K562 (cell line): Measurements from ENCODE around the gene EIF3I. TPM values are rescaled to one million over a fixed set of nuclear protein-coding genes. Genes with fewer than 3 reads are reported as not detected.
A peak's percentile ranks its signal among the peaks of the same experiment; 100 is the strongest.

ENCODE experiments used
- CREBBP ChIP-seq: IDR thresholded peaks from one replicate; pipeline ENCODE4 v1.6.1; 2012; ENCODE audit warnings: low read depth, mild to moderate bottlenecking, control low read depth, inconsistent platforms, low read length
- HCFC1 ChIP-seq: IDR thresholded peaks from 2 replicates; pipeline ENCODE4 v1.6.1; 2012; ENCODE audit warnings: low read depth, low read length, improper control_type of control experiment
- ID3 ChIP-seq, 2 experiments: fragments of 250-450 bp in 1 of 2; fragments of 450-650 bp in 1 of 2; sonication (Bioruptor Pico) in 1 of 2; IDR thresholded peaks; 2 replicates each; pipeline versions ENCODE4 v1.6.1 to v1.8.0; 2016 to 2021; ENCODE audit warnings: mild to moderate bottlenecking in 2 of 2, moderate library complexity in 2 of 2, missing compliant biosample characterization in 1 of 2, missing genetic modification characterization in 1 of 2
- PHB2 ChIP-seq: fragments of 450-650 bp; IDR thresholded peaks from 2 replicates; pipeline ENCODE4 v1.6.1; 2017; ENCODE audit warnings: low read depth
- PML ChIP-seq: IDR thresholded peaks from 2 replicates; pipeline ENCODE4 v1.6.1; 2012; ENCODE audit warnings: low read length, inconsistent platforms
- PREB ChIP-seq: sonication (generic); formaldehyde crosslinking; IDR thresholded peaks from 2 replicates; pipeline ENCODE4 v1.8.1; 2023; ENCODE audit warnings: mild to moderate bottlenecking, missing genetic modification reagents
- SAP30 ChIP-seq: fragments of 200-600 bp; sonication (generic); IDR thresholded peaks from 2 replicates; pipeline ENCODE4 v1.6.1; 2012; ENCODE audit warnings: borderline replicate concordance, low read depth, mild to moderate bottlenecking, moderate library complexity, low read length, control low read depth, inconsistent platforms; ENCODE audit not compliant: insufficient read depth, poor library complexity, severe bottlenecking
- SIN3A ChIP-seq, 2 experiments: fragments of 150-350 bp in 1 of 2; IDR thresholded peaks; 2 replicates each; pipeline ENCODE4 v1.6.1; 2011 to 2016; ENCODE audit warnings: borderline replicate concordance in 2 of 2, low read depth in 2 of 2, low read length in 2 of 2, mild to moderate bottlenecking in 2 of 2, moderate library complexity in 2 of 2; ENCODE audit not compliant: control insufficient read depth in 1 of 2
- STAT6 ChIP-seq: sonication (generic); formaldehyde crosslinking; IDR thresholded peaks from 2 replicates; pipeline ENCODE4 v1.8.1; 2023; ENCODE audit warnings: mild to moderate bottlenecking, missing genetic modification reagents
- TBL1XR1 ChIP-seq, 2 experiments: IDR thresholded peaks; 2 replicates each; pipeline ENCODE4 v1.6.1; 2012; ENCODE audit warnings: improper control_type of control experiment in 2 of 2, low read length in 2 of 2, mild to moderate bottlenecking in 1 of 2
- TCFL5 ChIP-seq: fragments of 250-450 bp; sonication (Bioruptor Pico); conservative IDR thresholded peaks from 2 replicates; pipeline ENCODE4 v1.6.1; 2021; ENCODE audit warnings: mild to moderate bottlenecking, moderate library complexity, matching md5 sums
- ZBTB43 ChIP-seq: sonication (generic); formaldehyde crosslinking; IDR thresholded peaks from 2 replicates; pipeline ENCODE4 v1.8.0; 2023; ENCODE audit warnings: mild to moderate bottlenecking, missing genetic modification reagents
- polyA plus RNA-seq, 8 experiments: library from polyadenylated mRNA; depleted of rRNA in 4 of 8; stranded (reverse) in 5 of 8; unstranded in 3 of 8; fragments of >200 nt; fragmentation: Nextera tagmentation in 2 of 8; fragmentation: Illumina TruSeq in 1 of 8; extraction: Ambion mirVana in 2 of 8; extraction: Trizol in 1 of 8; gene quantifications; 2 replicates each; pipeline versions ENCODE4 v1.2.1 to v1.2.3, GENCODE V29; 2011 to 2014; ENCODE audit warnings: inconsistent platforms in 1 of 8, missing spikeins in 1 of 8
- total RNA-seq, 7 experiments: library from RNA; depleted of rRNA in 6 of 7; stranded (reverse); fragments of >200 nt in 6 of 7; fragmentation: Illumina TruSeq in 2 of 7; extraction: Trizol in 2 of 7; gene quantifications; 2 replicates each; pipeline versions ENCODE4 v1.2.1 to v1.2.3, GENCODE V29; 2011 to 2021; ENCODE audit warnings: low replicate concordance in 1 of 7

The EIF3I gene
- total and polyA plus RNA-seq, 9 of the 15 experiments (the other 6 are each of a cell fraction or from before 2014, with no cell fraction given): 414 to 1,526 (median 635) TPM

- TF ChIP-seq ID3 (CRISPR knock-in tag; IDR thresholded peaks at IDR 0.05) (no peak), ID3 (tag; IDR thresholded peaks at IDR 0.05) (peak; percentile 56; the same call in 1 of the 2 replicates), SAP30 (peak; percentile 3), TCFL5 (CRISPR knock-in tag) (no peak), TBL1XR1 (IDR thresholded peaks at IDR 0.05; ENCODE audit: low read length in 2 of 2) (peak in 1 of 2 experiments; percentile 8; a peak in 1 of 4 replicates), HCFC1 (no peak; the same call in 1 of the 2 replicates), CREBBP (no peak), ZBTB43 (no peak), SIN3A (IDR thresholded peaks at IDR 0.05; ENCODE audit: borderline replicate concordance in 2 of 2, control insufficient read depth in 1 of 2, low read depth in 2 of 2, low read length in 2 of 2) (0 out of 4 replicates have a peak, but pooled peaks of 1 of the 2 experiments have one; percentile 51), PREB (CRISPR knock-in tag) (no peak), PML (peak; percentile 9), STAT6 (CRISPR knock-in tag) (no peak), PHB2 (no peak)
Measured at GRCh38 chr1:32180186-32181060, 41.8 kb upstream of the EIF3I start (continued).
